HT-29 (cell line): ENCODE data around the gene GSDME. TPM values are rescaled to one million over a fixed set of nuclear protein-coding genes. Genes with fewer than 3 reads are reported as not detected.
"Not testable (repeated sequence)": the region's sequence is repeated elsewhere in the genome, so short reads cannot be mapped to it uniquely, and the experiment has no call there.

Experiments
- DNase-seq: peaks from one replicate; pipeline ENCODE4 v3.0.0-alpha.2; 2015; ENCODE audit warnings: low spot score
- total RNA-seq: library from RNA; depleted of rRNA; stranded (reverse); fragments of >200 nt; shearing (Covaris generic); gene quantifications from 2 replicates; pipeline ENCODE4 v1.2.3, GENCODE V29; 2014

The GSDME gene
- total RNA-seq, 1 experiment from 2014 or later: not detected

DNA sequence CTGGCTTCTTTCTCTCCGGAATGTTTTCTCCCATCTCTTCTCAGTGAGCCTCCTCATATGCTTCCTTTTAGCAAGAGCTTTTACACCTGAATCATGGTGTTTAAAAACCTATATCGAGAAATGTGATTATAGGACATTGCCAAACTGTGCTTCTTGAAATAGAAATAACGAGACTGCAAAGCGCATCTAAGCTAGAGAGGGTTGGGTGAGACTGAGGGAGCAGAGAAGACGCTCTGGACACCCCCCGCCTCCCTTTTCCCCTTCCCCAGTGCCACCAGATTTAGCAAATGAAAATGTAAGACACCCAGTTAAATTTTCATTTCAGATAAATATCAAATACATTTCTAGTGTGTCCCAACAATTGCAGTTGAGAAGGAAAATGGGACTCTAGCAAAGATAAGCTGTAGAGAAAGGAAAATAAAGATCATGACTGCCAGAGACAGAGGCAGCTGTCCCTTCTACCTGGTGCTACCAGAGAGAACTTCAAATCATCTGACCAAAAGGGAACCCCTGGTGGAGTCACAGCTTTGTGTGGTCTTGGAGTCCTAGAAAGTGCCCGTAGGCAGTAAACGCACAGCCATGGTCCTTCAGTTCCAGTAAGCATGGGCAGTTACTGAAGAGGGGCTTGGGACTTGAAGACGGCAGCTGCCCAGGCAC, 14.6 kb downstream of the GSDME start:
- DNase-seq: no peak

DNA sequence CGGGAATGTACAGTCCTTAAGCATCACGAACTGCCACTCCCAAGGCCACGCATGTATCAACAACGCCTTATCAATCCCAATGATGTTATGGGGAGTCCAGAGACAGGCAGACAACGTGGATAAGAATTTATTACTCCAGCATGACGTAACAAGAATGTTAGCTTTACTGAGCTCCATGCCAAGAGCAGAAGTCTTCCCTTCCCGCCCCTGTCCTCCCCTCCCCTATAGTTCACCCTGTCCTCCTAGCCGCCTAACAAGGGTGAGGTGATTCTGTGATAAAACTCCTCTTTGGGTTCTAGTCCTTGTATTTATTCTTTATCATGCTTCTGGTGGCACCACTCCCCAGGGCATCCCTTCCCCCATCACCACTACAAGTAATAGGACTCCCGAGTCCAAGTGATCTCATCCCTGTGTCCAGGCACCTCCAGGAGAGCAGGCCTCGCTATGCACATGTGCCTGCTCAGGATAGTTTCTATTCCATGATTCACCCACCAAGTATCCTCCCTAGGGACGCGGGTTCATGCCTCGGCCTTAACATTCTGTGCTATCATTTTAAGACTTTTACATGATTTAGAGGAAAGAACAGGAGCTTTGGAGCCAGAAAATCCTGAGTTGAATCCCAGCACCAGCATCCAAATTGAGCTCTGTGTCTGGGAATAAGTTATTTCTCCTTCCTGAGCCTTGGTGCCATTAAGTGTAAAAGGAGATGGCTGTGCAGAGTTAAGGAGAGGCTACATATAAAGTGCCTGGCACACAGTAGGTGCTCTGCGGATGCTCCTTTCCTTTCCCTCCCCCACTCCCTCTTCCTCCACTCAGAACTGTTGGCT, 15.4 kb downstream of the GSDME start:
- DNase-seq: no peak

DNA sequence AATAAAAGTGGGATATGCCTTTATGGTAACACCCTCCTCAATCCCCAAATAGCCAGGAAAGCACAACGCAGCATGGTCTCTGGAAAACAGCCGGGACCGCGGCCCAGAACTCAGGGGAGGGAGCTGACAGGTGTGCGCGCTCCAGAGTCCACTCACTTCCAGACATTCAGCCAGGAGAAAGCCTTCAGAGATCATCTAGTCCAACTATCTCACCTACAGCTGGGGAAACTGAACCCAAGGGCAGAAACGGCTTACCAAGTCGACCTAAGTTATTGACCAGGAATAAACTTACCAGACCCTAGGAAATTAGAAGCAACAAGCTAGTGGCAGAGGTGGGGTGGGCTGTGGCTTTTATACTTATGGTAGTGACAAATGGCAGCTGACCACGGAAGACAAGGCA, 16.4 kb downstream of the GSDME start:
- no peak for DNase-seq

DNA sequence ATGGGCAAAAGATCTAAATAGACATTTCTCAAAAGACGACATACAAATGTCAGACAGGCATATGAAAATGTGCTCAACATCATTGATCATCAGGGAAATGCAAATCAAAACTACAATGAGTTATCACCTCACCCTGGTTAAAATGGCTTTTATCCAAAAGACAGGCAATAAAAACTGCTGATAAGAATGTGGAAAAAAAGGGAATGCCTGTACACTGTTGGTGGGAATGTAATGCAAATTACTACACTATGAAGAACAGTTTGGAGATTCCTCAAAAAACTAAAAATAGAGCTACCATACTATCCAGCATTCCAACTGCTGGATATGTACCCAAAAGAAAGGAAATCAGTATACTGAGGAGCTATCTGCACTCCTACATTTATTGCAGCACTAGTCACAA, 18.0 kb downstream of the GSDME start:
- DNase-seq: no peak

DNA sequence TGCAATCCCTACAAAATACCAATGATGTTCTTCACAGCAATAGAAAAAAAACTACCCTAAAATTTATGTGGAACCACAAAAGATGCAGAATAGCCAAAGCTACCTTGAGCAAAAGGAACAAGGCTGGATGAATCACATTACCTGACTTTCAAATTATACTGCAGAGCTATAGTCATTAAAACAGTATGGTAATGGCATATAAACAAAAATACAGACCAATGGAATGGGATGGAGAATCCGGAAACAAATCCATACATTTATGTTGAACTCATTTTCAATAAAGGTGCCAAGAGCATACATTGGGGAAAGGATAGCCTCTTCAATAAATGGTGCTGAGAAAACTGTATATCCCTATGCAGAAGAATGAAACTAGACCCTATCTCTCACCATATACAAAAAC, 18.7 kb downstream of the GSDME start:
- no peak for DNase-seq

DNA sequence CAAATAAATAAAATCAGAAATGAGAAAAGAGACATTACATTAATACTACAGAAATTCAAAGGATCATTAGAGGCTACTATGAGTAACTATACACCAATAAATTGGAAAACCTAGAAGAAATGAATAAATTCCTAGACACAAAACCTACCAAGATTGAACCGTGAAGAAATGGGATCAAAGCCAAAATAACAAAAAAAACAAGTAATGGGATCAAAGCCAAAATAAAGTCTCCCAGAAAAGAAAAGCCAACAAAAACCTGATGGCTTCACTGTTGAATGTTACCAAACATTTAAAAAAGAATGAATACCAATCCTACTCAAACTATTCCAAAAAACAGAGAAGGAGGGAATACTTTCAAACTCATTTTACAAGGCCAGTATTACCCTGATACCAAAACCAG, 20.0 kb downstream of the GSDME start:
- no peak for DNase-seq

DNA sequence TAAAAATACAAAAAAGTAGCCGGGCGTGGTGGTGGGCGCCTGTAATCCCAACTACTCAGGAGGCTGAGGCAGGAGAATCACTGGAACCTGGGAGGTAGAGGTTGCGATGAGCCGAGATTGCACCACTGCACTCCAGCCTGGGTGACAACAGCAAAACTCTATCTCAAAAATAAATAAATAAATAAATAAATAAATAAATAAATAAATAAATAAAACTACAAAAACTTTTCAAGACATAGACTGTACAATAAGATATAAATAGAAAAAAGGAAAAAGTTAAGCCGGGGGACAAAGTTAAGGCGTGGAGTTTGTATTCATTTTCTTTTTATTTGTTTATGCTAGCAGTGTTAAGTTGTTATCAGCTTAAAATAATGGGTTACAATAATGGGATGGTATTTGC, 21.7 kb downstream of the GSDME start:
- not testable (repeated sequence) for DNase-seq

DNA sequence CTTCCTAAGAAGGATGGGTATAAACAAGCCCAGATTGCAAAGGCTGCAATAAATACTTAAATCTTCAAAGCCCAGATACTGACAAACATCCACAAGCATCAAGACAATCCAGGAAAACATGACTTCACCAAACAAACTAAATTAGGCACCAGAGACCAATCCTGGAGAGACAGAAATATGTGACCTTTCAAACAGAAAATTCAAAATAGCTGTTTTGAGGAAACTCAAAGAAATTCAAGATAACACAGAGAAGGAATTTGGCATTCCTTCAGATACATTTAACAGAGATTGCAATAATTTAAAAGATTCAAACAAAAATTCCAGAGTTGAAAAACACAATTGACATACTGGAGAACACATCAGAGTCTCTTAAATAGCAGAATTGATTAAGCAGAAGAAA, 23.0 kb downstream of the GSDME start:
- DNase-seq: no peak

DNA sequence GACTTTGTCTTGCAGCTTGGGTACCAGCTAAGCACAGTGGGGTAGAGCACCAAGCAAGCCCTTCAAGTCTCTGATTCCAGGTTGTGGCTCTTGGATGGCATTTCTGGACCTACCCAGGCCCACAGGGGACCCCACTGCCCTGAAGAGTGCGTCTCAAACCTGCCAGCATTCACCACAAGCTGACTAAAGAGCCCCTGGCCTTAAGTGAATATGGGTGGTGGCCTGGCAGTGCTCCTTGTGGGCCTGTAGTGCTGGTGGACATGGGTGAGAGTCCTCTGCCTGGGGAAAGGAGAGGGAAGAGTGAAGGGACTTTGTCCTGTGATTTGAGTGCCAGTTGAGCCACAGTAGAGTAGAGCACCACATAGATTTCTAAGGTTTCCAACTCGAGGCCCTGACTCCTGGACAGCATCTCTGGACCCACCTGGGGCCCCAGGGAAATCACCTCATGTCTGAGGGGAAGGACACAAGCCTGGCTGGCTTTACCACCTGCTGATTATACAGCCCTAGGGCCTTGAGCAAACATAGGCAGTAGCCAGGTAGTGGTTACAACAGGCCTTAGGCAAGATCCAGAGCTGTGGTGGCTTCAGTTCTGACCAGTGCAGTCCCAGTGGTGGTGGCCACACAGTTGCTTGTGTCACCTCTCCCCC, 23.7 kb downstream of the GSDME start:
- DNase-seq: no peak

DNA sequence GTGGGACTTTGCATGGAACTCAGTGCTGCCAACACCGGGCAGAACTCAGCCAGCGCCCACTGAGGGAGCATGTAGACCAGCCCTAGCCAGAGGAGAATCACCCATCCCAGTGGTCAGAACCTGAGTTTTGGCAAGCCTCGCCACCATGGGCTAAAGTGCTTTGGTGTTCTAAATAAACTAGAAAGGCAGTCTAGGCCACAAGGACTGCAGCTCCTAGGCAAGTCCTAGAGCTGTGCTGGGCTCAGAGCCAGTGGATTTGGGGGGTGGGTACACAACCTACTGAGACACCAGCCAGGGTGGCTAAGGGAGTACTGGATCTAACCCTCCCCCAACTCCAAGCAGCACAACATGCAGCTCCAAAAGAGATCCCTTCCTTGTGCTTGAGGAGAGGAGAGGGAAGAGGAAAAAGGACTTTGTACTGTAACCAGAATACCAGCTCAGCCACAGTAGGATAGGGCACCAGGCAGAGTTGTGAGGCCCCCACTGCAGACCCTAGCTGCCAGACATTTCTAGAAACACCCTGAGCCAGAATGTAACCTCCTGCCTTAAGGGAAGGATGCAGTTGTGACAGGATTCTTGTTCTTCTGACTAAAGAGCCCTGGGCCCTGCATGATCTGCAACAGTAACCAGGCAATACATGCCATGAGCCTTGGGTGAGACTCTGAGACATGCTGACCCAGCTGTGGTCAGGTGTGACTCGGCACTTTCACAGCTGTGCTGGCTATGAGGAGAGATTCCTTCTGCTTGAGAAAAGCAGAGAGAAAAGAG, 24.4 kb downstream of the GSDME start:
- DNase-seq: no peak

DNA sequence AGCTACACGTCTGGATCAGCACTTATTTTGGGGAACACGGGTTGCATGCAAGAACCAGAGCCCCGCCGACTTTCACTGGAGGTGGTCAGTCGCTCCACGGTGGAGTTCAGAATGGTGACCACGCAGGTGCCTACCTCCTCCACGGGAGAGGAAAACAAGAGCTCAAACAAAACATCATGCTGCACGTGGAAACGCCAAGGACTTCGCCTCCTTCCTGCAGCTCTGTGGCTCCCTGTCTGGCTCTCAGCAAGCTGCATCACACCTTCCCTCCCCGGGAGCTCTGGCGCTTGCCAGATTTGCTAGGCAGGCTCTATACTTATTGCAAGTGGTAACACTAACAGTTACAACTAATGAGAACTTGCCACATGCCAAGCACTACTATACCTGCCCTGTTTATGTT, 26.0 kb downstream of the GSDME start:
- DNase-seq: no peak

DNA sequence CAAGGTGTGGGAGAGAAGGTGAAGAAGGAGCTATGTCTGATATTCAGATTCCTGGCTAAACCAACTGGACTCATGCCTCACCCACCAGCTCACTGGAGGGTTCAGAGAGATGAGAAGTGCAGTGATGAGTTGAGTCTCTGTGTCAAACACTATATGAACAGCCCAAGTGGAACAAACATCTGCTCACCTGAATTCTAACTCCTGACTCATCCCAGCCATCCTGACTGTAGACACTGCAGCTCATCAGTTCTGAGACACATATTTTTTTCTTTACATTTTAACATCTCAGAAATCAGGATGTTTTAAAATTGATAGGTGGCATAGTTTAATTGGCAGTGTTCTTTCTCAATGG, 27.3 kb downstream of the GSDME start:
- DNase-seq: no peak

DNA sequence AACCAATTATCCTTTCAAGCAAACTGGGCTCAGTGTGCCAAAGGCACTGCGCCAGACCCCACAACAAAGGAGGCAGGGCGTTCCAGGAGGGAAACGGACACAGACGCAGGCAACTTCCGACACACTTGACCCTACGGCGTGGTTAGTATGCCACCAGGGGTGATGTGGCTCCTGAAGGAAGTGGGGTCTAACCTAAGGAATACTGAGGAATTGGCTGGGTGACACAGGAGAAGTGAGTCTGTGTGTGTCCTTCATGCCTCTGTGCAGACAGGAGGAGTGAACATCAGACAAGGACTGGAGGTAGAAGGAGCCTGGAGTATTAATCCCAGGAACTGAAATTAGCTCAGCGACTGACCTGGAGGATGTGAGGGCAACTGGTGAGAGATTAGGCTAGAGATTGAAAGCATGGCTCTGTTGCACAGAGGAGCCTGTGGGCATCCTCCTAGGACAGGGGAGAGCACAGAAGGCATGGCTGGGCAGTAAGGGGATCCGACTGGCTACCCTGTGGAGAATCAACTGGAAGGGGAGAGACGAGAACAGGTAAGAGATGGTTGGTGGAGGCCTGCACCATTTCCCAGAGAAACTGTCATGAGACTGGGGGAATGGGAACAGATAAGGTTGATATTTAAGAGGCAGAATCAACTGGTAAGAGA, 27.8 kb downstream of the GSDME start:
- no peak for DNase-seq

DNA sequence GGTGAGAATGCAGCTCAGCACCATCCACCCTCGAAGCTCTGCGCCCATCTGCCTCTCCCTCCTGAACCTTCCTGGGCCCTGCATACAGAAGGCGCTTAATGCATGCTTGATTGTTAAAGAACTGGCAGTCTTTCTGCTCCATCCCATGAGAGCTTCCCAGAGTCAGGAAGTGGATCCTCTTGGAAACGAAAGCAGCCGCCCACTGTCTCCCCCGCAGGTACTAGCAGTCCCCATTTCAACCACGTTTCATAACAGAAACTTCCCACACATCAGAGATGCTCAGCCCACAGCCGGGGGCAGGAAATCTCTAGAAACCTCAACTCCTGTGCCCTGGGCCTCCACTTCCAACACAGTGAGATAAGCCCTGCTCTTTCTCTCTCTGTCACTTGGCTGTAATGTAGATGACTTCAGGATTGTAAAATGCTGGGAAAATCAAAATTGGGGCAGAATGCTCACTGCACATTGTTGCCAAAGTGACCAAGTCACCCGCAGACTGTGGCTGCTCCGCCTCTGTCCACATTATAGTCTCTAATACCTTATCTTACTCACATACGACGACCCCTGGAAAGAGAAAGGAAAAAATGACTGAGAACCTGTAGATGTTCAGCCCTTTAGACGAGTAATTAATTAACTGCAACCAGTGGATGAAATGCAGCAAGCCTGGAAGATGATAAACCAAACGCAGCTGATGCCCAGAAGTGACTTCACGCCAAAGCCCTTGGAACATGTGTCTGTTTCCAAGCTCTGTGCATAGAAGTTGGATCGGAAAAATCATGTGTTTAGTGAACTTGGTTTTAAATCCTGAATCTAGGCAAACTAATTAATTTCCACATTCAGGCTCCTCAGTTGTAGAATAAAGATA, 28.5 kb downstream of the GSDME start:
- DNase-seq: no peak

DNA sequence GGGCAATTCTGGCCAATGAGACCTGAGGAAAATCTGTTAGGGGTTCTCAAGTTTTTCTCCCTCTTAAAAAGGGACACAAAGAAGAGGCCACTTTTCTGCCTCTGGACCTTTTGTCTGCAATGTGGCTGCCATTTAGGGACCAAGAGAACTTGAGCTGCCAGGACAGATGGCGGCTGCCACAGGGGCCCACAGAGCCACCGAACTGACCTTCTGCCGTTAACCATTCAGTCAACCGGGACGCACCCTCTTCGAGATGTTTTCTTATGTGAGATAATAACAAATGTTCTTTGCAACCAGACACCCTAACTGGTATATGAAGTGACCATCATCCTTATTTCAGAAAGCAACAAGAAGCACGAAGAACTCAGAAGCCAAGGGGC, 29.2 kb downstream of the GSDME start:
- no peak for DNase-seq

DNA sequence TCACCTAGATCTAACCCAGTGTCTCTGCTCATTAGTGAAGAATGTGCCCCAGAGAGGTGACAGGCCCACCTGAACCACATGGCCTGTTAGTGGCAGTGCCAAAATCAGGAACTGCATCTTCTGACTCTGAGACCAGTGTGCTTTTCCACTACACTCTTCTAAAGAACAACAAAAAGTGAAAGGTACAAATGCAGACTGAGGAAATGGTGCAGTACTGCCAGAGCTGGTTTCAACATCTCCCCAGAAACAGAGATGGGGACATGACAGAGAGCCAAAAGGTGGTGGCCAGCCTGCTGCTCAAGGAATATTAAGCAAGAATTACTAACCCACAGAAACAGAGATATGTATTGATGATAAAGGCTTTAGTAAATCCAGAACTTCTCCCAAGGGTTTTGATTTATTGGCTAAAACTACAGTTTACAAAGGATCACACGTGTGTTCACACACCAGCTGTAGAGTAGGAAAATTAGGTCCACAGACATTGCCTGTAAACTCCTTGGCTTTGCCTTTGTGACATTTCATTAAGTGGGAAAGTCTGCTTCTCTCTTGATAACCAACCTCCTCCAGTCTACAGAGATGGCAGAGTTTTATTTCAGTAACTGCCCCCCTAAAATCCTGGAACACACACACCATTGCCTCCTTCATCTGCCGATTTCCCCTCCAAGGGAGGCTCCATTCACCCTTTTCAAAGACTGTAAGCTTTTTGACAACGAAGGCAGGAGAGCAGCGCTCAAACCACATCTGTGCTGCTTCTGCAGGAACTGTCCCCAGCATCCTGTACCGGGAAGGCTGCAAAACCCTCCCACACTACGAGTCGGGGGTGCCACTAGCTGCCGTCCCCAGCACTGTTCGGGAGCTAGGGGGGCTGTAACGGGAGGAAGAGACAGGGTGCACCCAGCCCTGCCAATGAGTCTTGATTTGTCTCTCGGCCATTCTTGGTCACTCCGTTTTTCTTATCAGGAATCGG, 29.8 kb downstream of the GSDME start:
- DNase-seq: no peak

DNA sequence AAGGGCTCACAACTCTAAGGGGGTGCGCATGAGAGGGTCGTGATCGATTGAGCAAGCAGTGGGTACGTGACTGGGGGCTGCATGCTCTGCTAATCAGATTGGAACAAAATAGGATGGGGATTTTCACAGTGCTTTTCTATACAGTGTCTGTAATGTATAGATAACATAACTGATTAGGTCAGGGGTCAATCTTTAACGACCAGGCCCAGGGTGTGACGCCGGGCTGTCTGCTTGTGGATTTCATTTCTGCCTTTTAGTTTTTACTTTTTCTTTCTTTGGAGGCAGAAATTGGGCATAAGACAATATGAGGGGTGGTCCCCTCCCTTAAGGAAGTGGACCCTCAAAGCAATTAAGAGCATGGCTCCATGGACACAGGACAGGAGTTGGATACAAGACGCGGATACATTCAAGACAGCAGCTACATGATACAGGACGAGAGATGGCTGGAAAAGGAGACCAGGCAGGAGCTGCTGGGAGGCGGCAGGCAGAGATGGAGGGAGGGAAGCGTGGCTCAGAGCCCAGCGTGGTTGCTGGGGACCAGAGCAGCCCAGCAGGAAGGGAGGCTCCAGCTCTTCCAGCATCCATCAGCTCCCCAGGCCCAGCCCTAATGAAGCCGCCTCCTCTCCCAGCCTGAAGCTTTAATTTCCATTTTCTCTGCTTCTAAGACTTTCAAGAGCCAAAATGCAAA, 31.6 kb downstream of the GSDME start:
- no peak for DNase-seq

DNA sequence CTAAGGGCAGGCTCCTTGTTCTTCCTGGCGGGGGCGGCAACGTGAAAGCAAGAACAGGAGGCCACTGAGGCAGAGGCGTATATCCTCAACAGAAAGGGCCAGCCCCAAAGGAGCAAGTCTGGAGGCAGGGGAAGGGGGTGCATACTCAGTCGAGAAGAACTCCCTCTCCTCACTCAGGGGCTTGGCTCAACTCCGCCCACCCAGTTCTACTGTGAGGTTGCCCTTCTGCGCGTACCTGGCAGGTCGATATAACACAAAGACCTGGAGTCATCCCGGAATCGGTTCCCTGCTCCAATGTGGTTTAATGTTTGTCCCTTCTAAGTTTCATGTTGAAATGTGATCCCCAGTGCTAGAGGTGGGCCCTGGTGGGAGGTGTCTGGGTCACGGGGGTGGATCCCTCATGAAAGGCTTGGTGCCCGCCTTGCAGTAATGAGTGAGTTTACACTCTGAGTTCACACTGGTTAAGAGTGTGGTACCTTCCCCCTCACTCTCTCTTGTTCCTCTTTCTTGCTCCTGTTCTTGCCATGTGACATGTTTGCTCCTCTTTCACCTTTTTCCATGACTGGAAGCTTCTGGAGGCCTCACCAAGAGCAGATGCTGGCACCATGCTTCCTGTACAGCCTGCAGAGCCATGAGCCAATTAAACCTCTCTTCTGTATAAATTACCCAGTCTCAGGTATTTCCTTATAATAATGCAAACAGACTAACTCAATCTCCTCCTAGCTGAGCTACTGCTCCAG, 32.6 kb downstream of the GSDME start:
- no peak for DNase-seq
